GM12892 (cell line): ENCODE results near the gene ZFAND2A. TPM values are rescaled to one million over a fixed set of nuclear protein-coding genes. Genes with fewer than 3 reads are reported as not detected.
"Not testable (repeated sequence)": the region's sequence is repeated elsewhere in the genome, so short reads cannot be mapped to it uniquely, and the experiment has no call there.

Experiments
- DNase-seq: peaks from one replicate; pipeline ENCODE4 v3.0.0; 2011; ENCODE audit not compliant: insufficient read length
- FAIRE-seq: peaks from 2 replicates; lab custom pipeline; 2011; peaks lifted over from hg19 to GRCh38; lab: Jason Lieb, UNC
- POLR2A ChIP-seq: IDR thresholded peaks from 2 replicates; pipeline ENCODE4 v1.6.1; 2011; ENCODE audit warnings: low read depth, low read length, control low read depth
- POLR2AphosphoS5 ChIP-seq: IDR thresholded peaks from 2 replicates; pipeline ENCODE4 v1.6.1; 2011; ENCODE audit warnings: low read depth, low read length, control low read depth
- TAF1 ChIP-seq: IDR thresholded peaks from 2 replicates; pipeline ENCODE4 v1.6.1; 2011; ENCODE audit warnings: low read depth, mild to moderate bottlenecking, control low read depth, low read length, borderline replicate concordance
- polyA plus RNA-seq: library from polyadenylated mRNA; unstranded; fragments of >200 nt; gene quantifications from one replicate; pipeline ENCODE4 v1.2.1, GENCODE V29; 2012; ENCODE audit warnings: missing spikeins, inconsistent platforms; ENCODE audit not compliant: missing spikeins

The ZFAND2A gene, protein sequence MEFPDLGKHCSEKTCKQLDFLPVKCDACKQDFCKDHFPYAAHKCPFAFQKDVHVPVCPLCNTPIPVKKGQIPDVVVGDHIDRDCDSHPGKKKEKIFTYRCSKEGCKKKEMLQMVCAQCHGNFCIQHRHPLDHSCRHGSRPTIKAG
- polyA plus RNA-seq, result 21.5 TPM

DNA sequence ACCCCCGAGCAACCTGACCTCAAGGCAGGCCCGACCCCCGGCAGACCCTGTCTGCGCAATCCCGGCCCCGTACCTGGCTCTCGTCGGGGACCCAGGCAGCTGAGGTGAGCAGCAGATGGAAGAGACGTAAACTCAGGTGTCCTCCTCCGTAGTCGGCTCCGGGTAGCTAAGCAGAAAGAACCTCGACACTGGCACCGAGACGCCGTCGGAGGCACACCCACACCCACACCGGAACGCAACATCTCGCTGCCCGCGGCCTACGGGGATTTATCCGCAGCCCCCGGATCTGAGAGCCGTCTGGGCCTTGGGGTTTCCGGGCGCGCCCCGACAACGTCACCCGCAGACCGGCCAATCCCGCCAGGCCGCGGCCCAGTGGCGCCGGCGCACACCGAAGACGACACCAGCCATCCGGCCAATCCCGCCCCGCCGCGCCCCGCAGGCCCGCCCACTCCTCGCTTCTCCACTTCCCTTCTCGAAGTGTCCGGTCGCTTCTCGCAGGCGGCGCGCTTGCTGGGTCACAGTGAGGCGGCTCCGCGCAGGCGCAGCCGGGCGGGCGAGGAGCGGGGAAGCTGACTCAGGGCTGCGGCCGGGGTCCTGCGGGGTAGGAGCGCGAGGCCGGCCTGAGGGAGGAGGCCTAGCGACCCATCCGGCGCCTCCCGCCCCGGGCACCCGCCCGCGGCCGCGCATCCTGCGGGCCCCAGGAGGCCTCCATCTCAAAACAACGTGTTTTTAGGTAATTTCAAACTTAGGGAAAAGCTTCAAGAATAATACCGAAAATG, at the start of gene ZFAND2A:
Gene ZFAND2A (minus strand): TSS at position 306 of the 779 bp plus-strand sequence. CDS start 1,984 bp downstream, outside the sequence.
- FAIRE-seq, result peak; percentile 94
- peak; percentile 100 for DNase-seq
- TF ChIP-seq POLR2A, result peak; percentile 77
- TF ChIP-seq TAF1, result no peak
- TF ChIP-seq POLR2AphosphoS5, result peak; percentile 60; the same call in 1 of the 2 replicates

DNA sequence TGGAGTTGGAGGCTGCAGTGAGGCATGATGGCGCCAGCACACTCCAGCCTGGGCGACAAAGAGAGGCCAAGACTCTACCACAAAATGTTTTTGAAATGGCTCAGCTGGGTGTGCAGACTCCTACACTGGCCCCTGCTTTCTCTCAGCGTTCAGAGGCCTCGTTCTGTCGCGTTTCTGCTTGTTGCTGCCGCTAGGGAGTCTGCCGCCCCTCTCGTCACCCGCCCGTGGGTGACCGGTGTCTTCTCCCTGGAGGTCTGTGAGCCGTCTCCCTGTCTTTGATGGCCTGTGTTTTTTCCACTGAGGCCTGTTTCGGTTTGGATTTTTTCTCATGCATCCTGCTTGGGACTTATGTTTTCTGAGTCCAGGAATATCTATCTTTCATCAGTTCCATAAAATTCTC, 49.1 kb upstream of the ZFAND2A start:
- FAIRE-seq, result no peak
- TF ChIP-seq TAF1 (no peak), POLR2A (no peak), POLR2AphosphoS5 (no peak)
- DNase-seq, result no peak

DNA sequence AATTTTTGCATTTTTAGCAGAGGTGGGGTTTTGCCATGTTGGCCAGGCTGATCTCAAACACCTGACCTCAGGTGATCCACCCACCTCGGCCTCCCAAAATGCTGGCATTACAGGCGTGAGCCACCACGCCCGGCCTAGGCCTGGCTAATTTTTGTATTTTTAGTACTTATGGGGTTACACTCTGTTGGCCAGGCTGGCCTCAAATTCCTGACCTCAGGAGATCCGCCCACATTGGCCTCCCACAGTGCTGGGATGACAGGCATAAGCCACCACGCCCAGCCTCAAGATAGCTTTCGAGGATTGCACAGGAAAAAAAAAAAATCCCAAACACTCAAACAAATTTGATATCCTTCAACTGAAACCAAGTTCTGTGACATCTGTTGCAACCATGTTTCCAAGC, 45.7 kb upstream of the ZFAND2A start:
- not testable (repeated sequence) for FAIRE-seq, DNase-seq

DNA sequence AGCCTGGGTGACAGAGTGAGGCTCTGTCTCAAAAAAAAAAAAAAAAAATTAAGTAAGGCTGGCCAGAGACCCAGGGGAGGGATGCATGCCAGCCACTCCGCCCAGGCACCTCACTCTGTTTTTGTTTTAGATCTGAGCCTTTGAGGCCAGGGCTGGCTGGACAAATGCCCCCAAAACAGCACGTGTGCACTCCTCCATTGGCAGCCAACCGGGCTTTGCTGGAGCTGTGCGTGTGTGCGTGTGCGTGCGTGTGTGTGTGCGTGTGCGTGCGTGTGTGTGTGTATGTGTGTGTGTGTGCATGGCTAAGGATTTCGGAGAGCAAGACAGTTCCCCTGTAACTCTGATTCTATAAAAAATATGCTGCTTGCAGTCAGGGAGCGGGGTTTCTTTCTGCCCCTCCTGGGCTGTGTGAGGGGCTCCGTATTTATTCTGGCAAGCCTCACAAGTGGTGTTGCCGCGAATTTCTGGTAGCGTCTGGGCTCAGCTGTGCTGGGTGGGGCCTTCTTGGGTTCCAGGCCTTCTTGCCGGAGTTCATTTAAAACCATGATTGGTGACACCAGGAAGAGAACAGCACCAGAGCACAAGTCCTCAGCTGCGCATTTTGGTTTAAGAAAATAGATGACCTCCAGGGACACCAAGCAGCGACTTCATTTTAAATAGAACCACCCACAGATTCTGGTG, 44.6 kb upstream of the ZFAND2A start:
- DNase-seq, result no peak
- no peak for FAIRE-seq
- TF ChIP-seq TAF1 (no peak), POLR2A (no peak), POLR2AphosphoS5 (no peak)

DNA sequence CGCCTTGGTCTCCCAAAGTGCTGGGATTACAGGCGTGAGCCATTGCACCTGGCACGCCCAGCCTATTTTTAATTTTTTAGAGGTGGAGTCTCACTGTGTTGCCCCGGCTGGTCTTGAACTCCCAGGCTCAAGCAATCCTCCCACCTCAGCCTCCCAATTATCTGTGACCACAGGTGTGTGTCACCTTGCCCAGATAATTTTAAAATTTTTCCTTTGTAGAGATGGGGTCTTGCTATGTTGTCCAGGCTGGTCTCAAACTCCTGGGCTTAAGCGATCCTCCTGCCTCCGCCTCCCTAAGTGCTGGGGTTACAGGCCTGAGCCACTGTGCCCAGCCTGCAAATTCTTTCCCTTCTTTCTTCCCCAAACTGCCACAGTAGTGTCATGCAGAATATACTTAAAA, 42.9 kb upstream of the ZFAND2A start:
- FAIRE-seq, DNase-seq: not testable (repeated sequence)

DNA sequence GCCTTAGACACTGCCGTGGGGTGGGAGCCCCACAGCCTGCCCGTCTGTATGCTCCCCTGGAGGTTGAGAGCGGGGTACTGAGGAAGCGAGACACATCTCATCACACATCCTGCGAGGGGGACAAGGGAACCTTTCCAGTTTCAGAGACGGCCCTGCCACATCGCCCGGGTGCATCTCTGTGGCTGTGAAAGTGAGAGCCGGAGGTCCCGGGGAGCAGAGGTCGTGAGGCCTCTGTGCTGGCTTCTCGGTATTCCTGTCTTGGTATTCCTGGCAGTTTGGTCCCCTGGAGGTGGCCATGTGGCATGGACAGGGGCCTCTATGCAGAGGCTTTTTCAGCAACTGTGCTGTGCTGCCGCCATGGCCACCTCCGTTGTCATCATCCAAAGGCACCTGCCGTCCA, 41.9 kb upstream of the ZFAND2A start:
- no peak for FAIRE-seq
- TF ChIP-seq POLR2AphosphoS5, result no peak
- no peak for TF ChIP-seq POLR2A
- TF ChIP-seq TAF1, result no peak
- DNase-seq, result no peak

DNA sequence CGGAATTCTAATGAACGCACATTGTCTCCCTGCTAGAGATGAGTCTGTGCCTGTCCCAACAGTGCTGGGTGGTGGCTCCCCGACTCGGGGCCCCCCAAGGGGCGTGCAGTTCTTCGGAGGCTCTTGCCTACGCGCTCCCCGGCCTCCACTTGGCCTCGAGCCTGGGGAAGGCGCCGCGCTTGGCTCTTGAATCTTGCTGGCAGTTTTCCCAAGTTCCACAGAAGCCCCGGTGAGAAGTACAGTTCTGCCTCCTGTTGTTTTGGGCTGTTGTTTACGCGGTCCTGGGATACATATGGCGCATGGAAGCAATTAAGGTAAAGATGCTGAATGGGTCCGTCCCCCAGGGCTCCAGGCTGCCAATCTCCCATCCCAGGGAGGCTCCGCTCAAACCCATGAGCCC, 40.0 kb upstream of the ZFAND2A start:
- no peak for DNase-seq
- no peak for FAIRE-seq
- no peak for TF ChIP-seq TAF1
- no peak for TF ChIP-seq POLR2A

DNA sequence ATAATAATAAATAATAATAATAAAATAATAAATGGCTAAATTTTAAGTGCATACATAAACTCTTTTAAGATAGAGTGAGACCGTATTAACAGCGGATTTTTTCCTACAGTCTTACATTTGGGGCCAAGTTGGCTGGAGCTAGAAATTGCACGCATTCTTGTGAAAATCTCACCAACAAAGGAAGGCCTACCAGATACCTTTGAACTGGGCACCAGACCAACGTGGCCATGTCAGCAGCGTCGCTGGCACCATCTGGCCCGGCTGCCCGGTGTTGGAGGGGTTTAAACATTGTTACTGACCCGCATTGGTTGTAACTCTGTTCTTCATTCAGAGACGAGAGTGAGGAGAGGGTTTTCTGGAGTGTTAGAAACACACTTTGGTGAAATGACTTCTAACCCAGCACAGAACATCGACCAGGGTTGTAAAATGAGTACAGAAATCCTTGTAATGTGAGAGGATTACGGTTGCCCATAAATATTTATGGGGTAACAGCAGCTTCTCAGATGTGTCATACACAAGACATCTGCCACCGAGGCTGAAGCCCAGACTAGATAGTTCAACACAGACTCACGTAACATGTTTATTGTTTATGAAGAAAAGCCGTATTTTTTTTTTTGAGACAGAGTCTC, 38.1 kb upstream of the ZFAND2A start:
- TF ChIP-seq POLR2AphosphoS5, result no peak
- no peak for TF ChIP-seq POLR2A
- TF ChIP-seq TAF1, result no peak
- FAIRE-seq, result no peak
- no peak for DNase-seq

DNA sequence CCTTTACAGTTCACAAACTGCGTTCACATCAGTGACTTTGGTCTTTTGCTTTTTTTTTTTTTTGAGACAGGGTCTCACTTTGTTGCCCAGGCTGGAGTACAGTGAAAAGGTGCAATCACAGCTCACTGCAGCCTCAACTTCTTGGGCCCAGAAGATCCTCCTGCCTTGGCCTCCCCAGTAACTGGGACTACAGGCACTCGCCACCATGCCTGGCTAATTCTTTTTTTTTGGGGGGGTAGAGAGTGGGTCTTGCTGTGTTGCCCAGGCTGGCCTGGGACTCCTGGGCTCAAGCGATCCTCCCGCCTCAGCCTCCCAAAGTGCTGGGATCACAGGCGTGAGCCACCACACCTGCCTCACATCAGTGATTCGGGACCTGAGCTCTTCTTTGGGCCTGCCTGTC, 37.0 kb upstream of the ZFAND2A start:
- no peak for TF ChIP-seq TAF1
- no peak for TF ChIP-seq POLR2AphosphoS5
- TF ChIP-seq POLR2A, result no peak
- no peak for FAIRE-seq
- no peak for DNase-seq

DNA sequence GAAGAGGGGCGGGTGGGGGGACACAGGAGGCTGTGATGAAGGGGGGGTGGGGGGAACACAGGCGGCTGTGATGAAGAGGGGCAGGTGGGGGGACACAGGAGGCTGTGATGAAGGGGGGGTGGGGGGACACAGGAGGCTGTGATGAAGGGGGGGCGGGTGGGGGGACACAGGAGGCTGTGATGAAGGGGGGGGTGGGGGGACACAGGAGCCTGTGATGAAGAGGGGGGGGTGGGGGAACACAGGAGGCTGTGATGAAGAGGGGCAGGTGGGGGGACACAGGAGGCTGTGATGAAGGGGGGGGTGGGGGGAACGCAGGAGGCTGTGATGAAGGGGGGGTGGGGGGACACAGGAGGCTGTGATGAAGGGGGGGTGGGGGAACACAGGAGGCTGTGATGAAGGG, 36.4 kb upstream of the ZFAND2A start:
- FAIRE-seq, DNase-seq: not testable (repeated sequence)

DNA sequence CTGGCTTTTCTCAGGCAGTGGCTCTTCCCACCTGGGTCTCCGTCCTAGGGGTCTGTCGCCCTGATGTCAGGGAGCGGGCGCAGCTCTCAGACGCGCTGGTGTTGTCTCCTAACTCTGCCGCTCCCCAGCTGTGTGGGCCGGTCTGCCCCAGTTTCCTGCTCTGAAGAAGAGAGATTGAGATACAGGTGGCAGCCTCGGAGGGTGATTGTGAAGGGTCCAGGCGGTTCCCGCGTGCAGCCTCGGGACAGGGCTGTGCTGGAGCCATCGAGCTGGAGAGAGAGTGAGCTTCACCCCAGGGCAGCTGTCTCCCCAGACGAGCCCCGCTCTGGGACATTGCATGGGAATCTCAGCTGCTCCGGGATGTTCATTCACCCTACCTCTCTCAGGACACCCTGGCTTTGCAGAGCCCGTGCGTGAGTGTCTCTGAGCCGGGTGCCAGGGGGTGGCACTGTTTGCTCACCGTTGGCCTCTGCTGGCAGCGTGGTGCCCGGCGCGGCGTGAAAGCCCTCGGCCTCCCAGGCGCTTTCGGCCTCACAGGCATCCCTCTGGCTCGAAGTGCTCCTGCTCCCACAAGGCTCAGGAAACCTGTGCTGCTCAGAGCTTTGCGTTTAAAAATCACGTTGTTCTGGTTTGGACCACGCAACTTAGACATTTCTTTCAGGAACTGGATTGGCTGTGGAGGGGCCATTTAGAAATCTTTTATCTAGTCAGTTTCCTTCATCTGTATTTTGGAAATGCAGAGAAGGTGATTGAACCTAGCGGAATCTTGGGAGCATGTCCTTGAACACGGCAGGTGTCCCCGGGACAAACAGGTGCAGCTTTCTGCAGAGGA, 33.8 kb upstream of the ZFAND2A start:
- TF ChIP-seq POLR2A, result no peak
- no peak for TF ChIP-seq POLR2AphosphoS5
- TF ChIP-seq TAF1, result no peak
- FAIRE-seq, result no peak
- no peak for DNase-seq
